Measurements from ENCODE around the gene LASP1NB.

LASP1NB gene

GRCh38 chr17:38896346-38896954 is 29.0 kb upstream of the LASP1NB start:
- peak overlapping the region; percentile 67 to 77 (median 72) for H3K27ac ChIP-seq (replicated peaks in 1 of 4)
- WGBS, result 66% methylated on average over 9 of the region's 13 CpGs
- H3K4me3 ChIP-seq, result no peak overlapping the region
- H3K27me3 ChIP-seq, result no peaks in the 10 kb centered on the region
- intact Hi-C loops (cut with DNase I), result no loop called here
- H3K36me3 ChIP-seq, result peaks cover 21 to 67% (median 64%) of the 10 kb centered on the region in 4 donors
- H3K9me3 ChIP-seq, result no peaks in the 10 kb centered on the region
- no peak for DNase-seq (ENCODE audit: extremely low spot score)
- TF ChIP-seq POLR2A (IDR thresholded peaks at IDR 0.05; ENCODE audit: low read depth), result no peak
- no peak for TF ChIP-seq CTCF (IDR thresholded peaks at IDR 0.05)
- peak in 1 of 2 donors; percentile 6 for TF ChIP-seq POLR2AphosphoS5 (IDR thresholded peaks at IDR 0.05)
- peaks cover 83 to 96% (median 88%) of the 10 kb centered on the region in 4 donors for H3K4me1 ChIP-seq

GRCh38 chr17:38897176-38897575 is 28.2 kb upstream of the LASP1NB start:
- no peaks in the 10 kb centered on the region for H3K27me3 ChIP-seq
- intact Hi-C loops (cut with DNase I), result no loop called here
- H3K4me3 ChIP-seq, result no peak overlapping the region
- TF ChIP-seq CTCF (IDR thresholded peaks at IDR 0.05) (no peak), POLR2AphosphoS5 (IDR thresholded peaks at IDR 0.05) (peak in 1 of 2 donors; percentile 70)
- peaks cover 90 to 99% (median 94%) of the 10 kb centered on the region in 4 donors for H3K4me1 ChIP-seq
- H3K27ac ChIP-seq (replicated peaks in 1 of 4), result peak overlapping the region; percentile 67 to 77 (median 72)
- no peak for DNase-seq (ENCODE audit: extremely low spot score)
- peaks cover 14 to 65% (median 61%) of the 10 kb centered on the region in 4 donors for H3K36me3 ChIP-seq
- H3K9me3 ChIP-seq, result no peaks in the 10 kb centered on the region
- WGBS, result 25% methylated on average over 4 of the region's 6 CpGs

GRCh38 chr17:38897671-38898290 is 27.6 kb upstream of the LASP1NB start:
- no peak for TF ChIP-seq CTCF (IDR thresholded peaks at IDR 0.05)
- no peak for TF ChIP-seq POLR2A (IDR thresholded peaks at IDR 0.05; ENCODE audit: low read depth)
- TF ChIP-seq POLR2AphosphoS5 (IDR thresholded peaks at IDR 0.05), result no peak
- TF ChIP-seq EP300 (IDR thresholded peaks at IDR 0.05), result no peak
- intact Hi-C loops (cut with DNase I), result no loop called here
- DNase-seq (ENCODE audit: extremely low spot score), result no peak
- WGBS, result 73% methylated on average over 12 of the region's 12 CpGs
- Histone ChIP-seq H3K4me3 (no peak overlapping the region), H3K27me3 (no peaks in the 10 kb centered on the region), H3K36me3 (peaks cover 11 to 65% (median 59%) of the 10 kb centered on the region in 4 donors), H3K9me3 (no peaks in the 10 kb centered on the region), H3K4me1 (peaks cover 89 to 99% (median 93%) of the 10 kb centered on the region in 4 donors), H3K27ac (replicated peaks in 1 of 4) (peak overlapping the region; percentile 67 to 77 (median 72))

GRCh38 chr17:38898291-38898679 is 27.1 kb upstream of the LASP1NB start:
- Histone ChIP-seq H3K9me3 (no peaks in the 10 kb centered on the region), H3K4me3 (no peak overlapping the region), H3K4me1 (peaks cover 88 to 99% (median 92%) of the 10 kb centered on the region in 4 donors), H3K27me3 (no peaks in the 10 kb centered on the region), H3K27ac (replicated peaks in 1 of 4) (peak overlapping the region; percentile 67 to 77 (median 72)), H3K36me3 (peaks cover 15 to 65% (median 57%) of the 10 kb centered on the region in 4 donors)
- TF ChIP-seq POLR2AphosphoS5 (IDR thresholded peaks at IDR 0.05) (no peak), CTCF (IDR thresholded peaks at IDR 0.05) (no peak), POLR2A (IDR thresholded peaks at IDR 0.05; ENCODE audit: low read depth) (no peak), EP300 (IDR thresholded peaks at IDR 0.05) (no peak)
- no peak for DNase-seq (ENCODE audit: extremely low spot score)
- intact Hi-C loops (cut with DNase I), result no loop called here
- 58% methylated on average over 9 of the region's 9 CpGs for WGBS

Measured in esophagus muscularis mucosa (tissue), 4 donors.